ENCODE measurements around the gene ARSK.

Gene ARSK

DNA sequence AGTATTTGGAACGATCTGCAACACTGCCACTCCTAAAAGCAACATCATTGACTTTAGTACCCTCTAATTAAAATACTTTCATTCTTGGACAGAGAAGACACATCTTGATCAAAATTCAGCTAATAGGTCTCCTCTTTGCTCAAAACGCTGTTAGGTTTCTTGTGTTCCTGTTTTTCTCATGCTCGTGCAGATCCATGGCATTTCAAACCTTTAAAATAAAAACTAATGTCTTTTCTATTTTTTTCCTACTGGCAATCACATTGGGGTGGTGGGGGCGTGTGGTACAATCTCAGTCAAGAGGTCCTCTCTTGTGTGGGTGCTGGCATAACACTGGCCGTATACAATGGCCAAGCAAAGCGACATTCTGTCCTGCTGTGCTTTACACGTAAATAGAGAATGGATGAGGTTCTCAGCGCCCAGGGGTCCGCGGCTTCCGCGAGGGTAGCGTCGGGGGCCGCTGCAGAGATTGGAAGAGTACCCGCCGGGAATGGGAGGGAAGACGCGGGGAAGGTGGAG is 64.7 kb downstream of the ARSK start:
- TF ChIP-seq JUND (IDR thresholded peaks at IDR 0.05; ENCODE audit: low read depth), result no peak
- in situ Hi-C loops (cut with HindIII; ENCODE audit: low pct_unique_long_range_greater_than_20kb, low sequenced_read_pairs), result no loop called here
- no peak for DNase-seq (ENCODE audit: low read depth in 1 of 2, low spot score in 1 of 2)

DNA sequence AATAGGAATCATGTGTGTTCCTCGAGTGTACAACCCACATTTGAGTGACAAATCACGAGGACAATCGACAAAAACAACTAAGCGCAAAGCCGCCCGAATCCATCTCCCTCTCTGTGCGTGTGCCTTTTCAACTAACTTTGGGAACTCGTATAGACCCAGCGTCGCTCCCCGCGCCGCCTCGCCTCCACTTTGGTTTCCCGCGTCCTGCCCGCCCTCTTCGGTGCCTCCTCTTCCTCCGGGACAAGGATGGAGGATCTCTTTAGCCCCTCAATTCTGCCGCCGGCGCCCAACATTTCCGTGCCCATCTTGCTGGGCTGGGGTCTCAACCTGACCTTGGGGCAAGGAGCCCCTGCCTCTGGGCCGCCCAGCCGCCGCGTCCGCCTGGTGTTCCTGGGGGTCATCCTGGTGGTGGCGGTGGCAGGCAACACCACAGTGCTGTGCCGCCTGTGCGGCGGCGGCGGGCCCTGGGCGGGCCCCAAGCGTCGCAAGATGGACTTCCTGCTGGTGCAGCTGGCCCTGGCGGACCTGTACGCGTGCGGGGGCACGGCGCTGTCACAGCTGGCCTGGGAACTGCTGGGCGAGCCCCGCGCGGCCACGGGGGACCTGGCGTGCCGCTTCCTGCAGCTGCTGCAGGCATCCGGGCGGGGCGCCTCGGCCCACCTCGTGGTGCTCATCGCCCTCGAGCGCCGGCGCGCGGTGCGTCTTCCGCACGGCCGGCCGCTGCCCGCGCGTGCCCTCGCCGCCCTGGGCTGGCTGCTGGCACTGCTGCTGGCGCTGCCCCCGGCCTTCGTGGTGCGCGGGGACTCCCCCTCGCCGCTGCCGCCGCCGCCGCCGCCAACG is 65.3 kb downstream of the ARSK start, which contains the start of gene GPR150:
GPR150 (plus strand) TSS at position 58 of the 840 bp plus-strand sequence; CDS start at position 247, 189 bp downstream.
- in situ Hi-C loops (cut with HindIII; ENCODE audit: low pct_unique_long_range_greater_than_20kb, low sequenced_read_pairs), result no loop called here
- no peak for DNase-seq (ENCODE audit: low read depth in 1 of 2, low spot score in 1 of 2)
- no peak for TF ChIP-seq JUND (IDR thresholded peaks at IDR 0.05; ENCODE audit: low read depth)

- no peak for DNase-seq (ENCODE audit: low read depth in 1 of 2, low spot score in 1 of 2)
- in situ Hi-C loops (cut with HindIII; ENCODE audit: low pct_unique_long_range_greater_than_20kb, low sequenced_read_pairs), result no loop called here
These were observed 66.3 kb downstream of the ARSK start for GRCh38 chr5:95620870-95621838.

GRCh38 chr5:95621839-95622629 is 67.1 kb downstream of the ARSK start:
- no peak for DNase-seq (ENCODE audit: low read depth in 1 of 2, low spot score in 1 of 2)
- TF ChIP-seq JUND (IDR thresholded peaks at IDR 0.05; ENCODE audit: low read depth), result no peak
- in situ Hi-C loops (cut with HindIII; ENCODE audit: low pct_unique_long_range_greater_than_20kb, low sequenced_read_pairs), result no loop called here

More at GRCh38 chr5:95620870-95621838, 66.3 kb downstream of the ARSK start:
- TF ChIP-seq JUND (IDR thresholded peaks at IDR 0.05; ENCODE audit: low read depth), result no peak

DNA sequence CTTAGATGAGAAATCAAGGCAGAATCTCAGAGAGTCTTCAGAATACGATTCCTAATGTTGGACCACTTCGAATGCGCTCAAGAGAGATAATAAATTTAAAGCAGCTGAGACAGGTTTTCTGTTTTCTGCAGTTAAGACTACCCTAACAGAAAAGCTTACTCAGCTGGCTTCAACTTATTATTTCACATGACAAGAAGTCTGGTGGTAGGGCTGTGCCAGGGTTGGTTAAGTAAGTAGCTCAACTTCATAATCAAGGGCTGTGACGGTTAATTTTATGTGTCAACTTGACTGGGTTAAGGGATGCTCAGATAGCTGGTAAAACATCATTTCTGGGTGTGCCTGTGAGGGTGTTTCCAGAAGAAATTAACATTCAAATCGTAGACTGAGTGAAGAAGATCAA is 68.8 kb downstream of the ARSK start:
- TF ChIP-seq JUND (IDR thresholded peaks at IDR 0.05; ENCODE audit: low read depth), result no peak
- in situ Hi-C loops (cut with HindIII; ENCODE audit: low pct_unique_long_range_greater_than_20kb, low sequenced_read_pairs), result no loop called here
- no peak for DNase-seq (ENCODE audit: low read depth in 1 of 2, low spot score in 1 of 2)

DNA sequence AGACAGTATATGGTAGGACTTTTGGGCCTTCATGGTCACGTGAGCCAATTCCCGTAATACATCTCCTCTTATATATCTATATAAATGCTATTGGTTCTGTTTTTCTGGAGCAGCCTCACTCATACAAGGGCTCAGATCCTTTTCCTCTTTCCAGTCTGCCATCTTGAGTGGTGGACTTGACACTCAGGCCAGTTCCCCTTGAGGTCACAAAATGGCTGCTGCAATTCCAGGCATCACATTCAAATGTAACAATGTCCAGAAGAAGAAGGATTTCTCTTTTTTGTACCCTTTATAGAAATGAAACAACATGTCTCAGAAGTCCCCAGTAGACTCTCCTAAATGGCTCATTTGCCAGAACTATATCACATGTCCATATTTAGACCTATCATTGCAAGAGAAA is 69.5 kb downstream of the ARSK start:
- no peak for DNase-seq (ENCODE audit: low read depth in 1 of 2, low spot score in 1 of 2)
- TF ChIP-seq JUND (IDR thresholded peaks at IDR 0.05; ENCODE audit: low read depth), result no peak
- in situ Hi-C loops (cut with HindIII; ENCODE audit: low pct_unique_long_range_greater_than_20kb, low sequenced_read_pairs), result no loop called here

- no peak for TF ChIP-seq JUND (IDR thresholded peaks at IDR 0.05; ENCODE audit: low read depth)
- DNase-seq (ENCODE audit: low read depth in 1 of 2, low spot score in 1 of 2), result no peak
- in situ Hi-C loops (cut with HindIII; ENCODE audit: low pct_unique_long_range_greater_than_20kb, low sequenced_read_pairs), result no loop called here
These were observed 71.8 kb downstream of the ARSK start for GRCh38 chr5:95626701-95627100.

GRCh38 chr5:95627971-95628810 is 73.3 kb downstream of the ARSK start:
- DNase-seq (ENCODE audit: low read depth in 1 of 2, low spot score in 1 of 2), result no peak
- TF ChIP-seq JUND (IDR thresholded peaks at IDR 0.05; ENCODE audit: low read depth), result no peak
- in situ Hi-C loops (cut with HindIII; ENCODE audit: low pct_unique_long_range_greater_than_20kb, low sequenced_read_pairs), result no loop called here

- no peak for TF ChIP-seq JUND (IDR thresholded peaks at IDR 0.05; ENCODE audit: low read depth)
- DNase-seq (ENCODE audit: low read depth in 1 of 2, low spot score in 1 of 2), result no peak
- in situ Hi-C loops (cut with HindIII; ENCODE audit: low pct_unique_long_range_greater_than_20kb, low sequenced_read_pairs), result no loop called here
These were observed 74.0 kb downstream of the ARSK start for GRCh38 chr5:95628933-95629332.

- no peak for TF ChIP-seq JUND (IDR thresholded peaks at IDR 0.05; ENCODE audit: low read depth)
- in situ Hi-C loops (cut with HindIII; ENCODE audit: low pct_unique_long_range_greater_than_20kb, low sequenced_read_pairs), result no loop called here
- DNase-seq (ENCODE audit: low read depth in 1 of 2, low spot score in 1 of 2), result no peak
These were observed 75.6 kb downstream of the ARSK start for GRCh38 chr5:95630394-95630917.
